Activated naive CD8-positive, alpha-beta T cell treated with anti-CD3 and anti-CD28 coated beads, Interleukin-2, amount 10 ng/mL, durations not matched to agents 7 days and 5 days (primary cell): ENCODE results near the gene PPIL3. TPM values are rescaled to one million over a fixed set of nuclear protein-coding genes. Genes with fewer than 3 reads are reported as not detected.

ENCODE experiments used
- ATAC-seq: fragments of 150-1000 bp; cut with Tn5 transposase; one replicate; pipeline ENCODE4 v1.10.0; 2021; ENCODE audit warnings: low read depth, moderate library complexity
- POLR2A ChIA-PET: fragments of 350-600 bp; sonication (Branson Sonifier 250); formaldehyde crosslinking; loops from one replicate; lab custom pipeline; 2021; ENCODE audit warnings: antibody characterized with exemption; lab: Charles Lee
- DNase-seq: peaks from one replicate; pipeline ENCODE4 v3.0.0; 2021
- H3K27ac Mint-ChIP-seq: one replicate; pipeline ENCODE4 v1.8.0; 2022; ENCODE audit warnings: mild to moderate bottlenecking, mixed read lengths
- H3K27me3 Mint-ChIP-seq: one replicate; pipeline ENCODE4 v1.8.0; 2022; ENCODE audit warnings: mild to moderate bottlenecking, moderate library complexity, mixed read lengths
- H3K36me3 Mint-ChIP-seq: one replicate; pipeline ENCODE4 v1.8.0; 2021; ENCODE audit warnings: mild to moderate bottlenecking, mixed read lengths
- H3K4me1 Mint-ChIP-seq: one replicate; pipeline ENCODE4 v1.8.0; 2021; ENCODE audit warnings: mixed read lengths
- H3K4me3 Mint-ChIP-seq: one replicate; pipeline ENCODE4 v1.8.0; 2022; ENCODE audit warnings: mild to moderate bottlenecking, moderate library complexity, mixed read lengths
- H3K9me3 Mint-ChIP-seq: one replicate; pipeline ENCODE4 v1.8.0; 2021; ENCODE audit warnings: mixed read lengths
- total RNA-seq, 2 experiments: library from RNA; stranded (reverse); gene quantifications; one replicate each; pipeline ENCODE4 v1.2.3, GENCODE V29; 2021

The PPIL3 gene
- total RNA-seq, 2 experiments from 2014 or later = 44.2 to 45.2 TPM

- DNase-seq (no peak), ATAC-seq (no peak)
- Mint-ChIP-seq H3K4me3 (no peak overlapping the region), H3K4me1 (peaks cover 8% of the 10 kb centered on the region), H3K27me3 (no peaks in the 10 kb centered on the region), H3K36me3 (peaks cover 50% of the 10 kb centered on the region), H3K9me3 (no peaks in the 10 kb centered on the region), H3K27ac (no peak overlapping the region)
- POLR2A ChIA-PET = interaction anchor here (1.2 to 1.5 kb wide), 2 partner anchors 12 to 14 kb away, joined by 5 to 10 read pairs; partner anchors contain the start of genes CLK1, NIF3L1 and PPIL3
Observed at GRCh38 chr2:200877443-200877842, 11.4 kb downstream of the PPIL3 start.

- no peak for DNase-seq
- no peak overlapping the region for H3K4me3 Mint-ChIP-seq
- H3K36me3 Mint-ChIP-seq = peaks cover 50% of the 10 kb centered on the region
- no peaks in the 10 kb centered on the region for H3K9me3 Mint-ChIP-seq
- peaks cover 4% of the 10 kb centered on the region for H3K4me1 Mint-ChIP-seq
- ATAC-seq = no peak
- no peak overlapping the region for H3K27ac Mint-ChIP-seq
- POLR2A ChIA-PET = interaction anchor here (1.0 to 1.9 kb wide), 2 partner anchors 8 to 9 kb away, joined by 3 to 8 read pairs; partner anchors contain the start of gene CLK1
- H3K27me3 Mint-ChIP-seq = no peaks in the 10 kb centered on the region
Observed at GRCh38 chr2:200873560-200873959, 15.3 kb downstream of the PPIL3 start.

- POLR2A ChIA-PET = interaction anchor here (1.5 kb wide), 1 partner anchor 18 kb away, joined by 5 read pairs; the partner anchor contains the start of genes NIF3L1 and PPIL3
- DNase-seq = no peak
- no peaks in the 10 kb centered on the region for H3K27me3 Mint-ChIP-seq
- H3K9me3 Mint-ChIP-seq = no peaks in the 10 kb centered on the region
- H3K4me1 Mint-ChIP-seq = peaks cover 4% of the 10 kb centered on the region
- H3K4me3 Mint-ChIP-seq = no peak overlapping the region
- no peak for ATAC-seq
- peaks cover 47% of the 10 kb centered on the region for H3K36me3 Mint-ChIP-seq
- no peak overlapping the region for H3K27ac Mint-ChIP-seq
Observed at GRCh38 chr2:200871151-200871550, 17.7 kb downstream of the PPIL3 start.

- Mint-ChIP-seq H3K4me1 (peaks cover 8% of the 10 kb centered on the region), H3K36me3 (peaks cover 33% of the 10 kb centered on the region), H3K27ac (peak overlapping the region; percentile 61), H3K27me3 (no peaks in the 10 kb centered on the region), H3K4me3 (peak overlapping the region; percentile 13), H3K9me3 (no peaks in the 10 kb centered on the region)
- POLR2A ChIA-PET = interaction anchor here (0.6 to 1.4 kb wide), 3 partner anchors 17 to 20 kb away, joined by 3 to 12 read pairs (median 3); partner anchors contain the start of genes NIF3L1 and PPIL3
- DNase-seq (no peak), ATAC-seq (no peak)
Observed at GRCh38 chr2:200869014-200869413, 19.9 kb downstream of the PPIL3 start.

- peak within 1 kb of the TSS; percentile 96 for H3K4me3 Mint-ChIP-seq
- H3K4me1 Mint-ChIP-seq = peaks cover 27% of the 10 kb centered on the region
- POLR2A ChIA-PET = interaction anchor here (0.6 to 4.5 kb wide), 42 partner anchors 9 to 917 kb away, joined by 3 to 108 read pairs (median 6); partner anchors contain the start of genes BZW1, CASP10, CASP8 and CFLAR
- H3K27ac Mint-ChIP-seq = peak within 1 kb of the TSS; percentile 98
- peaks cover 40% of the 10 kb centered on the region for H3K36me3 Mint-ChIP-seq
- H3K27me3 Mint-ChIP-seq = no peaks in the 10 kb centered on the region
- DNase-seq = peak; percentile 95
- peak; percentile 79 for ATAC-seq
- H3K9me3 Mint-ChIP-seq = no peaks in the 10 kb centered on the region
Observed at GRCh38 chr2:200864176-200865034, 24.5 kb downstream of the PPIL3 start, which contains the start of gene CLK1. Gene CLK1, minus strand, starts transcription at chr2:200864658. Its CDS starts 2,796 bp downstream, at chr2:200861862.

GRCh38 chr2:200863782-200864175, 25.1 kb downstream of the PPIL3 start:
- POLR2A ChIA-PET = interaction anchor here (0.9 to 4.5 kb wide), 40 partner anchors 8 to 917 kb away, joined by 3 to 108 read pairs (median 6); partner anchors contain the start of genes BZW1, CASP10, CASP8 and CFLAR
- Mint-ChIP-seq H3K27me3 (no peaks in the 10 kb centered on the region), H3K4me3 (peak overlapping the region; percentile 96), H3K36me3 (peaks cover 40% of the 10 kb centered on the region), H3K4me1 (peaks cover 30% of the 10 kb centered on the region), H3K27ac (peak overlapping the region; percentile 98), H3K9me3 (no peaks in the 10 kb centered on the region)
- DNase-seq (no peak), ATAC-seq (peak; percentile 10)

- Mint-ChIP-seq H3K36me3 (peaks cover 52% of the 10 kb centered on the region), H3K9me3 (no peaks in the 10 kb centered on the region)
- POLR2A ChIA-PET = interaction anchor here (2.1 to 4.5 kb wide), 3 partner anchors 13 to 28 kb away, joined by 10 to 108 read pairs (median 17); partner anchors contain the start of genes NIF3L1 and PPIL3
Observed at GRCh38 chr2:200862532-200863000, 26.3 kb downstream of the PPIL3 start.

GRCh38 chr2:200861617-200862155, 27.2 kb downstream of the PPIL3 start:
- POLR2A ChIA-PET = interaction anchor here (0.6 to 3.2 kb wide), 6 partner anchors 26 to 781 kb away, joined by 3 to 10 read pairs (median 4); partner anchors contain the start of genes NIF3L1 and PPIL3
- H3K27ac Mint-ChIP-seq = peak overlapping the region; percentile 98
- ATAC-seq = no peak
- H3K36me3 Mint-ChIP-seq = peaks cover 58% of the 10 kb centered on the region
- peak overlapping the region; percentile 96 for H3K4me3 Mint-ChIP-seq
- H3K9me3 Mint-ChIP-seq = no peaks in the 10 kb centered on the region
- peaks cover 39% of the 10 kb centered on the region for H3K4me1 Mint-ChIP-seq
- DNase-seq = no peak
- H3K27me3 Mint-ChIP-seq = no peaks in the 10 kb centered on the region

More at GRCh38 chr2:200862532-200863000, 26.3 kb downstream of the PPIL3 start:
- no peak for DNase-seq
- Mint-ChIP-seq H3K27me3 (no peaks in the 10 kb centered on the region), H3K4me3 (peak overlapping the region; percentile 96), H3K27ac (peak overlapping the region; percentile 98), H3K4me1 (peaks cover 37% of the 10 kb centered on the region)
- peak; percentile 26 for ATAC-seq

GRCh38 chr2:200860092-200860795, 28.6 kb downstream of the PPIL3 start:
- H3K36me3 Mint-ChIP-seq = peaks cover 64% of the 10 kb centered on the region
- no peaks in the 10 kb centered on the region for H3K27me3 Mint-ChIP-seq
- no peaks in the 10 kb centered on the region for H3K9me3 Mint-ChIP-seq
- ATAC-seq (no peak), DNase-seq (no peak)
- POLR2A ChIA-PET = interaction anchor here (1.7 to 3.2 kb wide), 2 partner anchors 29 to 32 kb away, joined by 4 to 10 read pairs; partner anchors contain the start of genes NIF3L1 and PPIL3
- H3K27ac Mint-ChIP-seq = peak overlapping the region; percentile 86
- peaks cover 44% of the 10 kb centered on the region for H3K4me1 Mint-ChIP-seq
- peak overlapping the region; percentile 78 for H3K4me3 Mint-ChIP-seq

GRCh38 chr2:200856806-200857205, 32.1 kb downstream of the PPIL3 start:
- Mint-ChIP-seq H3K4me3 (no peak overlapping the region), H3K9me3 (no peaks in the 10 kb centered on the region), H3K27ac (no peak overlapping the region), H3K4me1 (peaks cover 35% of the 10 kb centered on the region), H3K36me3 (peaks cover 73% of the 10 kb centered on the region), H3K27me3 (no peaks in the 10 kb centered on the region)
- POLR2A ChIA-PET = interaction anchor here (2.3 kb wide), 1 partner anchor 7 kb away, joined by 7 read pairs; the partner anchor contains the start of gene CLK1
- ATAC-seq = no peak
- no peak for DNase-seq

- Mint-ChIP-seq H3K27me3 (no peaks in the 10 kb centered on the region), H3K4me3 (no peak overlapping the region), H3K4me1 (peaks cover 8% of the 10 kb centered on the region), H3K27ac (no peak overlapping the region), H3K9me3 (no peaks in the 10 kb centered on the region), H3K36me3 (peaks cover 49% of the 10 kb centered on the region)
- POLR2A ChIA-PET = interaction anchor here (0.8 to 1.2 kb wide), 2 partner anchors 11 to 17 kb away, joined by 3 to 7 read pairs; partner anchors contain the start of gene CLK1
- no peak for ATAC-seq
- DNase-seq = no peak
Observed at GRCh38 chr2:200852605-200853004, 36.3 kb downstream of the PPIL3 start.
